ENCODE data around the gene AAK1. TPM values are rescaled to one million over a fixed set of nuclear protein-coding genes. Genes with fewer than 3 reads are reported as not detected.

AAK1 gene
- polyA plus RNA-seq, 1 experiment = 23.3 TPM

- no peak for DNase-seq (ENCODE audit: low read depth)
- POLR2A ChIA-PET = no interaction called here
- H3K27me3 ChIP-seq (ENCODE audit: control insufficient read depth, insufficient read depth, low read length) = no peaks in the 10 kb centered on the region
- no peak overlapping the region for H3K4me3 ChIP-seq (ENCODE audit: low read depth, low read length)
- CTCF ChIA-PET = no interaction called here
- no peaks in the 10 kb centered on the region for H3K36me3 ChIP-seq (ENCODE audit: control insufficient read depth, insufficient read depth, low read length)
- no peak for TF ChIP-seq CTCF (IDR thresholded peaks at IDR 0.05; ENCODE audit: insufficient read depth, low read depth, low read length)
Measured at GRCh38 chr2:69438580-69438979, 205.0 kb downstream of the AAK1 start.

- no peak for TF ChIP-seq CTCF (IDR thresholded peaks at IDR 0.05; ENCODE audit: insufficient read depth, low read depth, low read length)
- no peaks in the 10 kb centered on the region for H3K36me3 ChIP-seq (ENCODE audit: control insufficient read depth, insufficient read depth, low read length)
- H3K27me3 ChIP-seq (ENCODE audit: control insufficient read depth, insufficient read depth, low read length) = no peaks in the 10 kb centered on the region
- POLR2A ChIA-PET = no interaction called here
- CTCF ChIA-PET = interaction anchor here (0.6 to 1.6 kb wide), 15 partner anchors 9 to 279 kb away, joined by 3 to 6 read pairs (median 3); partner anchors contain the start of gene AAK1
- DNase-seq (ENCODE audit: low read depth) = no peak
- peak overlapping the region; percentile 80 for H3K4me3 ChIP-seq (ENCODE audit: low read depth, low read length)
Measured at GRCh38 chr2:69437751-69438154, 205.8 kb downstream of the AAK1 start.

- ChIA-PET CTCF (interaction anchor here (0.6 to 1.6 kb wide), 22 partner anchors 9 to 524 kb away, joined by 3 to 6 read pairs (median 3); partner anchors contain the start of genes AAK1 and ANTXR1), POLR2A (no interaction called here)
- peak within 1 kb of the TSS; percentile 80 for H3K4me3 ChIP-seq (ENCODE audit: low read depth, low read length)
- peak; percentile 82 for DNase-seq (ENCODE audit: low read depth)
- no peaks in the 10 kb centered on the region for H3K36me3 ChIP-seq (ENCODE audit: control insufficient read depth, insufficient read depth, low read length)
- H3K27me3 ChIP-seq (ENCODE audit: control insufficient read depth, insufficient read depth, low read length) = no peaks in the 10 kb centered on the region
- peak; percentile 82 for TF ChIP-seq CTCF (IDR thresholded peaks at IDR 0.05; ENCODE audit: insufficient read depth, low read depth, low read length)
Measured at GRCh38 chr2:69436938-69437750, 206.4 kb downstream of the AAK1 start, which contains the start of gene NFU1. NFU1 (minus strand) TSS chr2:69437435; CDS start chr2:69437422, 13 bp downstream.

GRCh38 chr2:69436596-69436937 is 207.0 kb downstream of the AAK1 start:
- ChIA-PET CTCF (interaction anchor here (1.0 to 1.6 kb wide), 12 partner anchors 17 to 424 kb away, joined by 3 to 6 read pairs (median 3); partner anchors contain the start of genes AAK1 and ANTXR1), POLR2A (no interaction called here)
- H3K4me3 ChIP-seq (ENCODE audit: low read depth, low read length) = peak overlapping the region; percentile 80
- no peak for TF ChIP-seq CTCF (IDR thresholded peaks at IDR 0.05; ENCODE audit: insufficient read depth, low read depth, low read length)
- no peaks in the 10 kb centered on the region for H3K27me3 ChIP-seq (ENCODE audit: control insufficient read depth, insufficient read depth, low read length)
- no peaks in the 10 kb centered on the region for H3K36me3 ChIP-seq (ENCODE audit: control insufficient read depth, insufficient read depth, low read length)
- no peak for DNase-seq (ENCODE audit: low read depth)

GRCh38 chr2:69434753-69435152 is 208.8 kb downstream of the AAK1 start:
- H3K4me3 ChIP-seq (ENCODE audit: low read depth, low read length) = no peak overlapping the region
- DNase-seq (ENCODE audit: low read depth) = no peak
- ChIA-PET POLR2A (no interaction called here), CTCF (no interaction called here)
- H3K36me3 ChIP-seq (ENCODE audit: control insufficient read depth, insufficient read depth, low read length) = peaks cover 2% of the 10 kb centered on the region; the same call in 1 of the 2 replicates
- no peaks in the 10 kb centered on the region for H3K27me3 ChIP-seq (ENCODE audit: control insufficient read depth, insufficient read depth, low read length)
- TF ChIP-seq CTCF (IDR thresholded peaks at IDR 0.05; ENCODE audit: insufficient read depth, low read depth, low read length) = no peak

All from BJ (cell line).